Measurements from ENCODE around the gene SLC4A1. TPM values are rescaled to one million over a fixed set of nuclear protein-coding genes. Genes with fewer than 3 reads are reported as not detected.

SLC4A1 gene
- total and polyA plus RNA-seq, 2 of the 13 experiments (the other 11 are each of a cell fraction or from before 2014, with no cell fraction given) = not detected

DNA sequence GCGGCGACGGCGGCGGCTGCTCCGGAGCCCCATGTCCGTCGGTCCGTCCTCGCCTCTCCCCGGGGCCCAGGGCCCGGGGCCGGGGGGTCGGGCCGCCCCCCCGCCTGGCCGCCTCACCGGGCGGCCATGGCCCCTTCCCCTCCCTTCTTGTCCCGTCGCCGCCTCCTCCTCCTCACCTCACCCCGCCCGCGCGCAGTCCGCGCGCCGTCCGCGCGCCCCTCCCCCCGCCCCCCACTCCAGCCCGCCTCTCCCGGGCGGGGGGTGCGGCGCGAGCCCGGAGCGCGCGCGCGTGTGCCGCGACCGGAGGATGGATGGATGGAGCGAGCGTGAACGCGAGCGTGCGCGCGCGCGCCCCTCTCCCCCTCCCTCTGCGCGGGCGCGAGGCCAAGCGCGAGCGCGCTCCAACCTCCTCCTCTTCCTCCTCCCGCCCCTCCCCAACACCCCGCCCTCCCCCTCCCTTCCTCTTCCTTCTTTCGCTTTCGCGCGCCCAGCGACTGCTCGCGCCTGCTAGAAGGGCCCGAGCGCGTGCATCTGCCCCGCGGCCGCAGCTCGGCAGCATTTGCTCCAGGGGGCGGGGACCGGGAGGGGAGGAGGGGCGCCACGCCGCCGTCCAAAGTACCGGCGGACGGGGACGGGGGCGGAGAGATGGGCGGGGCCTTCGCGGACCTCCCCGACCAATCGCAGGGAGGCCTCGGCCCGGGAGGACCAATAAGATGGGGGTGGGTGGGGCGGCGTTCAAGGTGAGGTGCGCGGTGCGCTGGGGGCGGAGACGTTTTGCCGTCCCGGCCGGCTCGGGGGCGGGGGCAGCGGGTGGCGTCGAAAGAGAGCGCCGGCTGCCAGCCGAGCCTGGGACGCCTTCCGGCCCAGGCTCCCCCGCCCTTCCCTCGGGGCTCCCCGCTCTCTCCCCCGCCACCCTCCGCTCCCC is 68.1 kb downstream of the SLC4A1 start, which contains the start of gene ATXN7L3 (continued):
- peak; percentile 75 for TF ChIP-seq SP1 (IDR thresholded peaks at IDR 0.05)
- TF ChIP-seq SP1 (CRISPR knock-in tag; IDR thresholded peaks at IDR 0.05) = peak; percentile 98
- TF ChIP-seq GFI1 (CRISPR knock-in tag; IDR thresholded peaks at IDR 0.05; ENCODE audit: borderline replicate concordance) = no peak
- TF ChIP-seq ZKSCAN8 (CRISPR knock-in tag; IDR thresholded peaks at IDR 0.05; ENCODE audit: borderline replicate concordance) = peak; percentile 22; the same call in 1 of the 2 replicates
- TF ChIP-seq HCFC1 (IDR thresholded peaks at IDR 0.05; ENCODE audit: low read depth, low read length) = peak; percentile 33; the same call in 1 of the 2 replicates
- TF ChIP-seq ZNF792 (CRISPR knock-in tag; IDR thresholded peaks at IDR 0.05) = no peak
- TF ChIP-seq CBFB (CRISPR knock-in tag; IDR thresholded peaks at IDR 0.05) = 0 out of 2 replicates have a peak, but pooled peaks have one; percentile 6
- TF ChIP-seq NCOA2 (CRISPR knock-in tag; IDR thresholded peaks at IDR 0.05) = peak; percentile 13; the same call in 1 of the 2 replicates
- TF ChIP-seq ETV5 (CRISPR knock-in tag; IDR thresholded peaks at IDR 0.05; ENCODE audit: borderline replicate concordance) = peak; percentile 59; the same call in 1 of the 2 replicates
- TF ChIP-seq, protein P1, sequence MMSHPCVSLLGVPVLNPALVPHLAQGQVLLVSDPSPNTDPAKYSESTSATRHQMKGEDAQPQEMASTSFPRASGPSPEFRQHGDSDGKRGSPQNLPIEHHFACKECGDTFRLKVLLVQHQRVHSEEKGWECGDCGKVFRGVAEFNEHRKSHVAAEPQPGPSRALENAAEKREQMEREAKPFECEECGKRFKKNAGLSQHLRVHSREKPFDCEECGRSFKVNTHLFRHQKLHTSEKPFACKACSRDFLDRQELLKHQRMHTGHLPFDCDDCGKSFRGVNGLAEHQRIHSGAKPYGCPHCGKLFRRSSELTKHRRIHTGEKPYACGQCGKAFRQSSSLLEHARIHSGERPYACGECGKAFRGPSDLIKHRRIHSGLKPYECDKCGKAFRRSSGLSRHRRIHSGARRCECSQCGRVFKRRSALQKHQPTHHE (CRISPR knock-in tag; IDR thresholded peaks at IDR 0.05; ENCODE audit: borderline replicate concordance) = no peak
- TF ChIP-seq ZNF101 (CRISPR knock-in tag; IDR thresholded peaks at IDR 0.05; ENCODE audit: borderline replicate concordance, low read depth) = no peak
- TF ChIP-seq, protein P2, sequence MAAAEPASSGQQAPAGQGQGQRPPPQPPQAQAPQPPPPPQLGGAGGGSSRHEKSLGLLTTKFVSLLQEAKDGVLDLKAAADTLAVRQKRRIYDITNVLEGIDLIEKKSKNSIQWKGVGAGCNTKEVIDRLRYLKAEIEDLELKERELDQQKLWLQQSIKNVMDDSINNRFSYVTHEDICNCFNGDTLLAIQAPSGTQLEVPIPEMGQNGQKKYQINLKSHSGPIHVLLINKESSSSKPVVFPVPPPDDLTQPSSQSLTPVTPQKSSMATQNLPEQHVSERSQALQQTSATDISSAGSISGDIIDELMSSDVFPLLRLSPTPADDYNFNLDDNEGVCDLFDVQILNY (CRISPR knock-in tag; conservative IDR thresholded peaks at IDR 0.05) = peak; percentile 22; the same call in 1 of the 2 replicates
- TF ChIP-seq, protein P3, sequence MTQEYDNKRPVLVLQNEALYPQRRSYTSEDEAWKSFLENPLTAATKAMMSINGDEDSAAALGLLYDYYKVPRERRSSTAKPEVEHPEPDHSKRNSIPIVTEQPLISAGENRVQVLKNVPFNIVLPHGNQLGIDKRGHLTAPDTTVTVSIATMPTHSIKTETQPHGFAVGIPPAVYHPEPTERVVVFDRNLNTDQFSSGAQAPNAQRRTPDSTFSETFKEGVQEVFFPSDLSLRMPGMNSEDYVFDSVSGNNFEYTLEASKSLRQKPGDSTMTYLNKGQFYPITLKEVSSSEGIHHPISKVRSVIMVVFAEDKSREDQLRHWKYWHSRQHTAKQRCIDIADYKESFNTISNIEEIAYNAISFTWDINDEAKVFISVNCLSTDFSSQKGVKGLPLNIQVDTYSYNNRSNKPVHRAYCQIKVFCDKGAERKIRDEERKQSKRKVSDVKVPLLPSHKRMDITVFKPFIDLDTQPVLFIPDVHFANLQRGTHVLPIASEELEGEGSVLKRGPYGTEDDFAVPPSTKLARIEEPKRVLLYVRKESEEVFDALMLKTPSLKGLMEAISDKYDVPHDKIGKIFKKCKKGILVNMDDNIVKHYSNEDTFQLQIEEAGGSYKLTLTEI (CRISPR knock-in tag; conservative IDR thresholded peaks at IDR 0.05) = no peak
- TF ChIP-seq STAG1 (CRISPR knock-in tag; IDR thresholded peaks at IDR 0.05) = no peak
- peak in 1 of 2 experiments; percentile 65; a peak in 2 of 4 replicates for TF ChIP-seq POLR2A (IDR thresholded peaks at IDR 0.05; ENCODE audit: insufficient read depth in 1 of 2, low read depth in 2 of 2, low read length in 2 of 2)
- TF ChIP-seq, protein P4, sequence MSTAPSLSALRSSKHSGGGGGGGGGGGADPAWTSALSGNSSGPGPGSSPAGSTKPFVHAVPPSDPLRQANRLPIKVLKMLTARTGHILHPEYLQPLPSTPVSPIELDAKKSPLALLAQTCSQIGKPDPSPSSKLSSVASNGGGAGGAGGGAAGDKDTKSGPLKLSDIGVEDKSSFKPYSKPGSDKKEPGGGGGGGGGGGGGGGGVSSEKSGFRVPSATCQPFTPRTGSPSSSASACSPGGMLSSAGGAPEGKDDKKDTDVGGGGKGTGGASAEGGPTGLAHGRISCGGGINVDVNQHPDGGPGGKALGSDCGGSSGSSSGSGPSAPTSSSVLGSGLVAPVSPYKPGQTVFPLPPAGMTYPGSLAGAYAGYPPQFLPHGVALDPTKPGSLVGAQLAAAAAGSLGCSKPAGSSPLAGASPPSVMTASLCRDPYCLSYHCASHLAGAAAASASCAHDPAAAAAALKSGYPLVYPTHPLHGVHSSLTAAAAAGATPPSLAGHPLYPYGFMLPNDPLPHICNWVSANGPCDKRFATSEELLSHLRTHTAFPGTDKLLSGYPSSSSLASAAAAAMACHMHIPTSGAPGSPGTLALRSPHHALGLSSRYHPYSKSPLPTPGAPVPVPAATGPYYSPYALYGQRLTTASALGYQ (CRISPR knock-in tag; IDR thresholded peaks at IDR 0.05) = peak; percentile 25; the same call in 1 of the 2 replicates
- TF ChIP-seq SP5 (CRISPR knock-in tag; IDR thresholded peaks at IDR 0.05; ENCODE audit: borderline replicate concordance, low read depth) = peak; percentile 89
- peak; percentile 91; the same call in 1 of the 2 replicates for TF ChIP-seq RFXAP (CRISPR knock-in tag; IDR thresholded peaks at IDR 0.05; ENCODE audit: borderline replicate concordance)
- TF ChIP-seq GABPB1 (CRISPR knock-in tag; IDR thresholded peaks at IDR 0.05) = peak; percentile 93
- TF ChIP-seq MIER3 (CRISPR knock-in tag; IDR thresholded peaks at IDR 0.05; ENCODE audit: borderline replicate concordance) = no peak
